ENCODE results near the gene EOLA2.
A peak's percentile ranks its signal among the peaks of the same experiment; 100 is the strongest.
"Not testable (repeated sequence)": the region's sequence is repeated elsewhere in the genome, so short reads cannot be mapped to it uniquely, and the experiment has no call there.

EOLA2 gene

GRCh38 chrX:149938427-149938880 is at the start of gene EOLA2:
Gene EOLA2, minus strand, starts transcription at chrX:149938491. Its CDS starts 4,617 bp downstream, at chrX:149933874.
- DNase-seq (ENCODE audit: low spot score), result peak; percentile 98

GRCh38 chrX:149987613-149988012 is 49.3 kb upstream of the EOLA2 start:
- no peak for DNase-seq (ENCODE audit: low spot score)

GRCh38 chrX:149984411-149984810 is 46.1 kb upstream of the EOLA2 start:
- DNase-seq (ENCODE audit: low spot score), result no peak

GRCh38 chrX:149982310-149982709 is 44.0 kb upstream of the EOLA2 start:
- DNase-seq (ENCODE audit: low spot score), result no peak

GRCh38 chrX:149979126-149979644 is 40.9 kb upstream of the EOLA2 start:
- DNase-seq (ENCODE audit: low spot score), result no peak

- peak; percentile 63 for DNase-seq (ENCODE audit: low spot score)
Observed at GRCh38 chrX:149962859-149963757, 24.8 kb upstream of the EOLA2 start.

GRCh38 chrX:149962010-149962409 is 23.7 kb upstream of the EOLA2 start:
- DNase-seq (ENCODE audit: low spot score), result no peak

GRCh38 chrX:149961572-149961971 is 23.3 kb upstream of the EOLA2 start:
- no peak for DNase-seq (ENCODE audit: low spot score)

GRCh38 chrX:149950681-149951080 is 12.4 kb upstream of the EOLA2 start:
- peak; percentile 16 for DNase-seq (ENCODE audit: low spot score)

- no peak for DNase-seq (ENCODE audit: low spot score)
Observed at GRCh38 chrX:149949743-149950436, 11.6 kb upstream of the EOLA2 start.

GRCh38 chrX:149948016-149948415 is 9.7 kb upstream of the EOLA2 start:
- no peak for DNase-seq (ENCODE audit: low spot score)

GRCh38 chrX:149946932-149947331 is 8.6 kb upstream of the EOLA2 start:
- DNase-seq (ENCODE audit: low spot score), result not testable (repeated sequence)

GRCh38 chrX:149945820-149946219 is 7.5 kb upstream of the EOLA2 start:
- DNase-seq (ENCODE audit: low spot score), result not testable (repeated sequence)

- DNase-seq (ENCODE audit: low spot score), result not testable (repeated sequence)
Observed at GRCh38 chrX:149945087-149945670, 6.9 kb upstream of the EOLA2 start.

- DNase-seq (ENCODE audit: low spot score), result not testable (repeated sequence)
Observed at GRCh38 chrX:149940674-149941024, 2.4 kb upstream of the EOLA2 start.

GRCh38 chrX:149939905-149940673 is 1.8 kb upstream of the EOLA2 start:
- DNase-seq (ENCODE audit: low spot score), result peak; percentile 91

GRCh38 chrX:149939655-149939904 is 1.3 kb upstream of the EOLA2 start:
- no peak for DNase-seq (ENCODE audit: low spot score)

GRCh38 chrX:149938881-149939654 is 777 bp upstream of the EOLA2 start:
- peak; percentile 90 for DNase-seq (ENCODE audit: low spot score)

GRCh38 chrX:149937871-149938426 is 342 bp downstream of the EOLA2 start:
- DNase-seq (ENCODE audit: low spot score), result peak; percentile 0

- not testable (repeated sequence) for DNase-seq (ENCODE audit: low spot score)
Observed at GRCh38 chrX:149937328-149937727, 963 bp downstream of the EOLA2 start.

GRCh38 chrX:149933547-149933946 is 4.7 kb downstream of the EOLA2 start:
- not testable (repeated sequence) for DNase-seq (ENCODE audit: low spot score)
